D721Med (cell line): ENCODE data around the gene TMEM156.

Experiments
- DNase-seq: peaks from one replicate; pipeline ENCODE4 v3.0.0; 2011; ENCODE audit warnings: low spot score; ENCODE audit not compliant: insufficient read length
- FAIRE-seq: peaks from 2 replicates; lab custom pipeline; 2011; peaks lifted over from hg19 to GRCh38; lab: Jason Lieb, UNC
- CTCF ChIP-seq: IDR thresholded peaks from 2 replicates; pipeline ENCODE4 v1.5.1; 2012; ENCODE audit warnings: mild to moderate bottlenecking, control low read depth; ENCODE audit not compliant: insufficient read depth; ENCODE audit errors: missing control alignments

Gene TMEM156

GRCh38 chr4:38957261-38957815 lies 74.9 kb downstream of the TMEM156 start:
- DNase-seq, result no peak
- FAIRE-seq, result no peak
- TF ChIP-seq CTCF, result no peak

- no peak for TF ChIP-seq CTCF
- DNase-seq, result no peak
- no peak for FAIRE-seq
Measured at GRCh38 chr4:38955957-38956356, 76.3 kb downstream of the TMEM156 start.

GRCh38 chr4:38954727-38955126 lies 77.5 kb downstream of the TMEM156 start:
- TF ChIP-seq CTCF, result no peak
- FAIRE-seq (no peak), DNase-seq (no peak)

- DNase-seq (no peak), FAIRE-seq (no peak)
- TF ChIP-seq CTCF, result no peak
Measured at GRCh38 chr4:38952017-38952416, 80.2 kb downstream of the TMEM156 start.

- TF ChIP-seq CTCF, result no peak
- DNase-seq (no peak), FAIRE-seq (no peak)
Measured at GRCh38 chr4:38951598-38951997, 80.6 kb downstream of the TMEM156 start.

GRCh38 chr4:38950734-38951133 lies 81.5 kb downstream of the TMEM156 start:
- DNase-seq, result no peak
- FAIRE-seq, result no peak

More at GRCh38 chr4:38950734-38951133, 81.5 kb downstream of the TMEM156 start:
- no peak for TF ChIP-seq CTCF
